KG1 (cell line): ENCODE data around the gene SAA1.

Experiments
- DNase-seq: peaks from one replicate; lab custom pipeline; 2025; lab: John Stamatoyannopoulos, UW

SAA1 gene

GRCh38 chr11:18310800-18311340, 44.8 kb downstream of the SAA1 start:
- DNase-seq = no peak

DNA sequence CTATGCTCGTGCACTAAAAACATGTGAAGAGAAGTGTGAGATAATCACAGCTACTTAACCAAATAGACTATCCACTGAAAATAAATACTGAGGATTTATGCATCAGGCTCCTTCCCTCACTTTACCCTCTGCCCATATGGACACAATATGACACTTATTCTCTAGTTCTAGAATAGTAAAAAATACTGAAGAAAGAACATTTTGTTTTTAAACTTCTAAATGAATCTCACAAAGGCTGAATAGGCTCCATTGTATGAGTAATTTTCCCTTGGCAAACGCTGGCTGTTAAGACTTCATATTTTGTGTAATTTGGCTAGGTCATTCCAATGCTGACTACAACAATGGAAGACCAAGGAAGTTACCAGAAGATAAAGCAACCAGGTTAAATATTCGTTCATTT, 45.9 kb downstream of the SAA1 start:
- DNase-seq = no peak

- DNase-seq = no peak
Observed at GRCh38 chr11:18312663-18313420, 46.8 kb downstream of the SAA1 start.

DNA sequence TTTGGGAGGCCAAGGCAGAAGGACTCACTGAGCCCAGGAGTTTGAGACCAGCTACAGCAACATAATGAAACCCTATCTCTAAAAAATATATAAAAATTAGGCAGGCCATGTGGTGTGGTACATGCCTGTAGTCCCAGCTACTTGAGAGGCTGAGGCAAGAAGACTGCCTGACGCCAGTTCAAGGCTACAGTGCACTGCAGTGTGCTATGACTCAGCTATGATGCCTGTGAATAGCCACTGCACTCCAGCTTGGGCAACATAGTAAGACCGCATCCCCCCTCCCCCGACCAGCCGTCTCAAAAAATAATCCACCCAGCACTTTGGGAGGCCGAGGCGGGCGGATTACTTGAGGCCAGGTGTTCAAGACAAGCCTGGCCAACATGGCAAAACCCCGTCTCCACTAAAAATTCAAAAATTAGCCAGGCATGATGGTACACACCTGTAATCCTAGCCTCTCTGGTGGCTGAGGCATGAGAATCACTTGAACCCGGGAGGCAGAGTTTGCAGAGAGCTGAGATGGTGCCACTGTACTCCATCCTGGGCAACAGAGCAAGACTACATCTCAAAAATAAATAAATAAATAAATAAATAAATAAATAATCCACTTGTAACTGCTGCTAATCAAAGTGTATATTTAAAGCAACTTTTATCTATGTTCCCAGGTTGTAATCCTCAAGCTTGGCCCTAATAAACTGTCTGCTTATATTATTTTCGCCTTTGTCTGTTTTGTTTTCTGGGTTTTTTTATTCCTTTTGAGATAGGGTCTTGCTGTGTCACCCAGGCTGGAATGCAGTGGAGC, 48.1 kb downstream of the SAA1 start:
- no peak for DNase-seq

GRCh38 chr11:18314784-18315523, 48.9 kb downstream of the SAA1 start:
- no peak for DNase-seq

- no peak for DNase-seq
Observed at GRCh38 chr11:18315893-18316292, 49.8 kb downstream of the SAA1 start.

DNA sequence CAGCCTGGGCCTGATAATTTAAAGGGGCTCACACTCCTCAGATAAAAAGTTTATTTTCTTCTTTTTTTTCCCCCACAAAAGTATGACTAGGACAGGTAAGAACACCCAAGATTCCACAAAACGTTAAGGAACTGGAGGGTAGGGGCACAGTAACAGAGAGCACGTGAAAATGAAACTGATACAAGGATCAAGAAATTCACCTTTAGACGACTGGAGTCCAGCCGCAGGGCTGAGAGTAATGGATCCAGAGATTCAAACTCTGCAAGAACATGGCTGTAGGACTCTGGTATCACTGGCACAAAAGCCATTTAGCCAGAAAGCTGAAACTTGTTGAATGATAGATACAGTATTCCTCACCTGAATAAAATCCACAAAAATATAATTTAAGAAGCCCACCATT, 51.5 kb downstream of the SAA1 start:
- no peak for DNase-seq
